H9 (cell line): Measurements from ENCODE around the gene GDI2. TPM values are rescaled to one million over a fixed set of nuclear protein-coding genes. Genes with fewer than 3 reads are reported as not detected.

Source experiments
- DNase-seq: peaks from one replicate; pipeline ENCODE4 v3.0.0-alpha.2; 2017
- H2AFZ ChIP-seq: one replicate; pipeline ENCODE4 v1.6.1; 2013; ENCODE audit warnings: mild to moderate bottlenecking, low read length, control low read depth, moderate library complexity
- H2AK5ac ChIP-seq: 2 replicates; pipeline ENCODE4 v1.6.1; 2013; ENCODE audit warnings: low read length, control low read depth, mixed read lengths; ENCODE audit not compliant: insufficient read length
- H2BK120ac ChIP-seq: one replicate; pipeline ENCODE4 v1.6.1; 2013; ENCODE audit warnings: low read depth, mild to moderate bottlenecking, low read length, control low read depth, inconsistent platforms; ENCODE audit not compliant: poor library complexity, severe bottlenecking
- H2BK12ac ChIP-seq: 2 replicates; pipeline ENCODE4 v1.6.1; 2013; ENCODE audit warnings: low read length, control low read depth, mixed read lengths, low read depth; ENCODE audit not compliant: insufficient read length
- H2BK15ac ChIP-seq: 2 replicates; pipeline ENCODE4 v1.6.1; 2013; ENCODE audit warnings: low read depth, low read length, control low read depth
- H2BK20ac ChIP-seq: one replicate; pipeline ENCODE4 v1.6.1; 2013; ENCODE audit warnings: low read depth, mild to moderate bottlenecking, low read length, control low read depth, inconsistent platforms; ENCODE audit not compliant: poor library complexity, severe bottlenecking
- H2BK5ac ChIP-seq: 2 replicates; pipeline ENCODE4 v1.6.1; 2013; ENCODE audit warnings: low read length, control low read depth, mixed read lengths; ENCODE audit not compliant: insufficient read length
- H3K14ac ChIP-seq: 2 replicates; pipeline ENCODE4 v1.6.1; 2013; ENCODE audit warnings: low read length, control low read depth; ENCODE audit not compliant: insufficient read depth
- H3K18ac ChIP-seq: 2 replicates; pipeline ENCODE4 v1.6.1; 2013; ENCODE audit warnings: low read depth, mild to moderate bottlenecking, mixed read lengths, low read length, control low read depth; ENCODE audit not compliant: insufficient read length
- H3K23ac ChIP-seq: 2 replicates; pipeline ENCODE4 v1.6.1; 2013; ENCODE audit warnings: low read length, control low read depth, mixed read lengths, low read depth; ENCODE audit not compliant: insufficient read length
- H3K23me2 ChIP-seq: 2 replicates; pipeline ENCODE4 v1.6.1; 2013; ENCODE audit warnings: low read depth, mild to moderate bottlenecking, mixed read lengths, low read length, control low read depth; ENCODE audit not compliant: insufficient read length, poor library complexity, severe bottlenecking
- H3K27ac ChIP-seq: 2 replicates; pipeline ENCODE4 v1.5.1; 2013; ENCODE audit warnings: low read length, control low read depth, mixed read lengths, low read depth; ENCODE audit not compliant: insufficient read length
- H3K27me3 ChIP-seq: 2 replicates; pipeline ENCODE4 v1.6.1; 2013; ENCODE audit warnings: low read length, control low read depth, inconsistent platforms; ENCODE audit not compliant: insufficient read depth
- H3K4ac ChIP-seq: 2 replicates; pipeline ENCODE4 v1.6.1; 2013; ENCODE audit warnings: low read depth, mild to moderate bottlenecking, control low read depth, inconsistent platforms, low read length, moderate library complexity
- H3K4me1 ChIP-seq: 2 replicates; pipeline ENCODE4 v1.6.1; 2013; ENCODE audit warnings: low read length, control low read depth, inconsistent platforms; ENCODE audit not compliant: insufficient read depth
- H3K4me2 ChIP-seq: 2 replicates; pipeline ENCODE4 v1.6.1; 2013; ENCODE audit warnings: low read length, control low read depth, mixed read lengths; ENCODE audit not compliant: insufficient read length, insufficient read depth
- H3K56ac ChIP-seq: 2 replicates; pipeline ENCODE4 v1.6.1; 2013; ENCODE audit warnings: low read depth, mild to moderate bottlenecking, mixed read lengths, low read length, control low read depth; ENCODE audit not compliant: insufficient read length
- H3K79me1 ChIP-seq: 2 replicates; pipeline ENCODE4 v1.6.1; 2013; ENCODE audit warnings: low read depth, mild to moderate bottlenecking, moderate library complexity, low read length, control low read depth, inconsistent platforms; ENCODE audit not compliant: insufficient read depth, poor library complexity, severe bottlenecking
- H3K79me2 ChIP-seq: 2 replicates; pipeline ENCODE4 v1.6.1; 2013; ENCODE audit warnings: low read length, control low read depth, inconsistent platforms; ENCODE audit not compliant: insufficient read depth
- H3K9ac ChIP-seq: 2 replicates; pipeline ENCODE4 v1.6.1; 2013; ENCODE audit warnings: low read length, control low read depth, mixed read lengths; ENCODE audit not compliant: insufficient read length; ENCODE audit errors: extremely low read depth
- H3K9me3 ChIP-seq: one replicate; pipeline ENCODE4 v1.6.1; 2013; ENCODE audit warnings: low read depth, low read length, inconsistent platforms; ENCODE audit not compliant: control insufficient read depth
- H3T11ph ChIP-seq: one replicate; pipeline ENCODE4 v1.6.1; 2013; ENCODE audit warnings: mild to moderate bottlenecking, low read length, control low read depth, inconsistent platforms
- H4K20me1 ChIP-seq: one replicate; pipeline ENCODE4 v1.6.1; 2013; ENCODE audit not compliant: control insufficient read depth, insufficient read length, insufficient read depth
- H4K5ac ChIP-seq: 2 replicates; pipeline ENCODE4 v1.6.1; 2013; ENCODE audit warnings: low read depth, mild to moderate bottlenecking, mixed read lengths, low read length, control low read depth; ENCODE audit not compliant: insufficient read length
- H4K8ac ChIP-seq: replicated peaks from 2 replicates; pipeline ENCODE4 v1.6.1; 2013; ENCODE audit warnings: low read length, control low read depth, mixed read lengths, low read depth; ENCODE audit not compliant: insufficient read length
- H4K91ac ChIP-seq: 2 replicates; pipeline ENCODE4 v1.6.1; 2013; ENCODE audit warnings: low read depth, mild to moderate bottlenecking, moderate library complexity, mixed read lengths, low read length, control low read depth; ENCODE audit not compliant: insufficient read length
- H3K27ac Mint-ChIP-seq, 3 experiments: 2 replicates in 2 of 3; 3 replicates in 1 of 3; pipeline ENCODE4 v1.8.0; 2020 to 2021; ENCODE audit warnings: mixed read lengths in 3 of 3, mild to moderate bottlenecking in 1 of 3, moderate library complexity in 1 of 3
- H3K27me3 Mint-ChIP-seq: 2 replicates; pipeline ENCODE4 v1.8.0; 2021; ENCODE audit warnings: low read depth, mild to moderate bottlenecking, moderate library complexity, mixed read lengths
- H3K36me3 Mint-ChIP-seq, 3 experiments: 2 replicates in 2 of 3; 3 replicates in 1 of 3; pipeline ENCODE4 v1.8.0; 2020 to 2021; ENCODE audit warnings: low read depth in 3 of 3, mixed read lengths in 3 of 3; ENCODE audit not compliant: insufficient read depth in 1 of 3
- H3K4me1 Mint-ChIP-seq, 2 experiments: 2 replicates each; pipeline ENCODE4 v1.8.0; 2020; ENCODE audit warnings: mixed read lengths in 2 of 2
- H3K4me3 Mint-ChIP-seq, 2 experiments: 2 replicates in 1 of 2; 3 replicates in 1 of 2; pipeline ENCODE4 v1.8.0; 2020 to 2021; ENCODE audit warnings: mild to moderate bottlenecking in 2 of 2, mixed read lengths in 2 of 2, moderate library complexity in 1 of 2
- H3K9me3 Mint-ChIP-seq, 2 experiments: 2 replicates in 1 of 2; 3 replicates in 1 of 2; pipeline ENCODE4 v1.8.0; 2020; ENCODE audit warnings: mild to moderate bottlenecking in 2 of 2, mixed read lengths in 2 of 2, moderate library complexity in 1 of 2
- CTCF ChIP-seq: fragments of 200-600 bp; sonication (generic); conservative IDR thresholded peaks from 3 replicates; pipeline ENCODE4 v1.8.0; 2021; ENCODE audit warnings: antibody characterized with exemption, mild to moderate bottlenecking
- WGBS: extraction: QIAGEN DNeasy Blood & Tissue Kit; methylation state at CpG from one replicate; pipeline ENCODE4 v1.1.7; 2013; ENCODE audit warnings: missing lambda C conversion rate, low lambda C conversion rate, mixed read lengths; ENCODE audit not compliant: insufficient read length; ENCODE audit errors: extremely low coverage; 5-methylcytosine and 5-hydroxymethylcytosine counted together
- total RNA-seq: library from RNA; stranded (reverse); gene quantifications from 2 replicates; pipeline ENCODE4 v1.2.1, GENCODE V29; 2021

GDI2 gene
- total RNA-seq, 1 experiment from 2014 or later: 351 TPM

- Histone ChIP-seq H2BK120ac (no peak overlapping the region), H3K79me2 (no peaks in the 10 kb centered on the region), H3K4me2 (no peak overlapping the region), H3T11ph (no peak overlapping the region), H4K20me1 (no peaks in the 10 kb centered on the region), H3K23ac (no peak overlapping the region), H2BK15ac (no peak overlapping the region), H4K91ac (no peak overlapping the region), H2AFZ (no peak overlapping the region), H3K4ac (no peak overlapping the region), H3K56ac (no peak overlapping the region), H3K4me1 (no peaks in the 10 kb centered on the region), H3K14ac (peak overlapping the region; percentile 69; the same call in 1 of the 2 replicates), H3K18ac (no peak overlapping the region), H2AK5ac (no peak overlapping the region), H3K27ac (no peak overlapping the region), H3K79me1 (no peaks in the 10 kb centered on the region), H3K23me2 (no peaks in the 10 kb centered on the region), H3K27me3 (no peaks in the 10 kb centered on the region), H2BK5ac (no peak overlapping the region), H2BK20ac (no peak overlapping the region), H3K9ac (no peak overlapping the region), H3K9me3 (no peaks in the 10 kb centered on the region), H4K5ac (no peak overlapping the region), H4K8ac (no peak overlapping the region), H2BK12ac (no peak overlapping the region)
- Mint-ChIP-seq H3K27ac (no peak overlapping the region; a peak in 1 of 7 replicates), H3K4me3 (no peak overlapping the region), H3K9me3 (no peaks in the 10 kb centered on the region), H3K36me3 (no peaks in the 10 kb centered on the region), H3K27me3 (peaks cover 2% of the 10 kb centered on the region; the same call in 1 of the 2 replicates), H3K4me1 (peaks cover 0 to 3% of the 10 kb centered on the region in 2 experiments; a peak in 1 of 4 replicates)
- no peak for DNase-seq
- WGBS: no CpG with 5 or more reads among the region's 13 CpGs
- no peak for TF ChIP-seq CTCF
Measured at GRCh38 chr10:5832946-5833345, 19.7 kb upstream of the GDI2 start.
